ENCODE data around the gene PERP. TPM values are rescaled to one million over a fixed set of nuclear protein-coding genes. Genes with fewer than 3 reads are reported as not detected.

Gene PERP
- total RNA-seq, 1 donor = 0.73 TPM

GRCh38 chr6:138044458-138044857 is 62.8 kb downstream of the PERP start:
- Histone ChIP-seq H3K27me3 (ENCODE audit: insufficient read depth, low read length) (peaks cover 9% of the 10 kb centered on the region), H3K4me1 (ENCODE audit: insufficient read depth, low read length) (no peaks in the 10 kb centered on the region), H3K9me3 (ENCODE audit: low read depth, low read length) (no peaks in the 10 kb centered on the region), H3K4me3 (ENCODE audit: low read length) (no peak overlapping the region)

Other genes starting within 250 kb of the PERP start
- 1,382 TPM for gene TNFAIP3, start 240.2 kb downstream of the PERP start, total RNA-seq
- gene ARFGEF3, start 54.5 kb upstream of the PERP start, total RNA-seq = under 0.01 TPM
- not detected for gene PBOV1, start 111.1 kb upstream of the PERP start, total RNA-seq